ENCODE results near the gene THOC2. TPM values are rescaled to one million over a fixed set of nuclear protein-coding genes. Genes with fewer than 3 reads are reported as not detected.
"Not testable (repeated sequence)": the region's sequence is repeated elsewhere in the genome, so short reads cannot be mapped to it uniquely, and the experiment has no call there.

Gene THOC2
- total RNA-seq, 4 donors from 2014 or later: 111 to 154 (median 114) TPM

- H3K36me3 ChIP-seq: no peaks in the 10 kb centered on the region
- no peak for DNase-seq
- no peaks in the 10 kb centered on the region for H3K27me3 ChIP-seq
- no peak for TF ChIP-seq POLR2A (IDR thresholded peaks at IDR 0.05)
- TF ChIP-seq, protein P1, sequence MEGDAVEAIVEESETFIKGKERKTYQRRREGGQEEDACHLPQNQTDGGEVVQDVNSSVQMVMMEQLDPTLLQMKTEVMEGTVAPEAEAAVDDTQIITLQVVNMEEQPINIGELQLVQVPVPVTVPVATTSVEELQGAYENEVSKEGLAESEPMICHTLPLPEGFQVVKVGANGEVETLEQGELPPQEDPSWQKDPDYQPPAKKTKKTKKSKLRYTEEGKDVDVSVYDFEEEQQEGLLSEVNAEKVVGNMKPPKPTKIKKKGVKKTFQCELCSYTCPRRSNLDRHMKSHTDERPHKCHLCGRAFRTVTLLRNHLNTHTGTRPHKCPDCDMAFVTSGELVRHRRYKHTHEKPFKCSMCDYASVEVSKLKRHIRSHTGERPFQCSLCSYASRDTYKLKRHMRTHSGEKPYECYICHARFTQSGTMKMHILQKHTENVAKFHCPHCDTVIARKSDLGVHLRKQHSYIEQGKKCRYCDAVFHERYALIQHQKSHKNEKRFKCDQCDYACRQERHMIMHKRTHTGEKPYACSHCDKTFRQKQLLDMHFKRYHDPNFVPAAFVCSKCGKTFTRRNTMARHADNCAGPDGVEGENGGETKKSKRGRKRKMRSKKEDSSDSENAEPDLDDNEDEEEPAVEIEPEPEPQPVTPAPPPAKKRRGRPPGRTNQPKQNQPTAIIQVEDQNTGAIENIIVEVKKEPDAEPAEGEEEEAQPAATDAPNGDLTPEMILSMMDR (IDR thresholded peaks at IDR 0.05): no peak
- H3K4me3 ChIP-seq: no peak overlapping the region
- H3K27ac ChIP-seq: no peak overlapping the region
- no peaks in the 10 kb centered on the region for H3K9me3 ChIP-seq
- no peaks in the 10 kb centered on the region for H3K4me1 ChIP-seq
Observed at GRCh38 chrX:123728554-123728953, 4.3 kb downstream of the THOC2 start.

DNA sequence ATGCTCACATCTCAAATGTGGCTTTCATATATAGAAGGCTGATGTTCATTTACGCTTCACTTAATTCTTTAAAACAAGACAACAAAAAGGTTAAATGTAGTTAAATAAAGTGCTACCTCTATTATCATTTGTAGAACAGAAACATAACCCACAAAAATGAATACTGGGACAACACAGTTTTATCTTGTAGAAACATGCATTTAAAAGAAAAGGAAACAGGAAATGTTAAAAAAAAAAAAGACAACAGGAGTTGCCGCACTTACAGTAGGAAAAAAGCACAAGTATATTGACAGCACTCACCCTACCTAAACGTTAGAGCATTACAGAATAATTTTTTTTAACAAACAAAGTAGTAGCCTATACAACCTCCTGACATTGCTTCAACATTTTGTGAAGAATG, 4.8 kb downstream of the THOC2 start:
- H3K36me3 ChIP-seq: no peaks in the 10 kb centered on the region
- no peaks in the 10 kb centered on the region for H3K4me1 ChIP-seq

DNA sequence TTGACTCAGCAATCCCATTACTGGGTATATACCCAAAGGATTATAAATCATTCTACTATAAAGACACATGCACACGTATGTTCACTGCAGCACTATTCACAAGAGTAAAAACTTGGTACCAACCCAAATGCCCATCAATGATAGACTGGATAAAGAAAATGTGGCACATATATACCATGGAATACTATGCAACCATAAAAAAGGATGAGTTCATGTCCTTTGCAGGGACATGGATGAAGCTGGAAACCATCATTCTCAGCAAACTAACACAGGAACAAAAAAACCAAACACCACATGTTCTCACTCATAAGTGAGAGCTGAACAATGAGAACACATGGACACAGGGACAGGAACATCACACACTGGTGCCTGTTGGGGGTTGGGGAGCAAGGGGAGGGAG, 10.7 kb downstream of the THOC2 start:
- not testable (repeated sequence) for H3K9me3 ChIP-seq, DNase-seq, H3K4me1 ChIP-seq, H3K36me3 ChIP-seq, H3K27ac ChIP-seq, H3K27me3 ChIP-seq, H3K4me3 ChIP-seq

More for the DNA sequence above, 4.8 kb downstream of the THOC2 start:
- no peaks in the 10 kb centered on the region for H3K9me3 ChIP-seq
- TF ChIP-seq, protein P1 (IDR thresholded peaks at IDR 0.05): no peak
- no peak for TF ChIP-seq POLR2A (IDR thresholded peaks at IDR 0.05)
- no peak overlapping the region for H3K4me3 ChIP-seq
- H3K27me3 ChIP-seq: no peaks in the 10 kb centered on the region
- no peak overlapping the region for H3K27ac ChIP-seq
- no peak for DNase-seq

GRCh38 chrX:123720486-123720885, 12.4 kb downstream of the THOC2 start:
- no peak overlapping the region for H3K27ac ChIP-seq
- no peaks in the 10 kb centered on the region for H3K36me3 ChIP-seq
- no peak overlapping the region for H3K4me3 ChIP-seq
- DNase-seq: no peak
- TF ChIP-seq, protein P1 (IDR thresholded peaks at IDR 0.05): no peak
- no peak for TF ChIP-seq POLR2A (IDR thresholded peaks at IDR 0.05)
- H3K9me3 ChIP-seq: no peaks in the 10 kb centered on the region
- H3K27me3 ChIP-seq: no peaks in the 10 kb centered on the region
- no peaks in the 10 kb centered on the region for H3K4me1 ChIP-seq

DNA sequence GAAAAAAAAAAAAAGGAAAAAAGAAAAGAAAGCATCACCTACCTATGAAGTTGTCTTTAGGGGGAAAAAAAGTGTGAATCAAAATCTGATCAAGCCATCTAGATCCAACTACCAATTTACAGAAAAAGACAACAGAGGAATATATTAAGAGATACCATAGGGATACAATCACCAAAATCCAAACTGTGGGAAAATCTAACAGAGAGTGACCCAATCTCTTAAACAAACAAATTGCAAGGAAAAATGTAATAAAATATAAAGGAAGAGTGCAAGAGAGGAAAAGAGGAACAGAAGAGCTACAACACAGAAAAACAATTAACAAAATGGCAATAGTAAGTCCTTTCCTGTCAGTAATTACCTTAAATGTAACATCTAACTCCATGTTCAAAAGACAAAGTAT, 19.0 kb downstream of the THOC2 start:
- DNase-seq: no peak
- H3K27me3 ChIP-seq: no peaks in the 10 kb centered on the region
- no peak overlapping the region for H3K4me3 ChIP-seq
- no peaks in the 10 kb centered on the region for H3K36me3 ChIP-seq
- no peaks in the 10 kb centered on the region for H3K4me1 ChIP-seq
- H3K27ac ChIP-seq: no peak overlapping the region
- TF ChIP-seq, protein P1 (IDR thresholded peaks at IDR 0.05): no peak
- TF ChIP-seq POLR2A (IDR thresholded peaks at IDR 0.05): no peak
- H3K9me3 ChIP-seq: no peaks in the 10 kb centered on the region

DNA sequence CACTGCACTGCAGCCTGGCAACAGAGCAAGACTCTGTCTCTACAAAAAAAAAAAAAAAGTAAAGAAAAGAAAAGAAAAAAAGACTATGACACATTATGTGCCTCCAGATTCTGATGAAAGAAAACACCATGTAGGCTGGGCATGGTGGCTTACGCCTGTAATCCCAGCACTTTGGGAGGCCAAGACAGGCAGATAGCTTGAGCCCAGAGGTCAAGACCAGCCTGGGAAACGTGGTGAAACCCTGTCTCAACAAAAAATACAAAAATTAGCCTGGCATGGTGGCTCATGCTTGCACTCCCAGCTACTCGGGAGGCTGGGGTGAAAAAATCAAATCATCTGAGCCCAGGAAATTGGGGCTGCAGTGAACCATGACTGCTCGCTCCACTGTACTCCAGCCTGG, 19.4 kb downstream of the THOC2 start:
- H3K4me3 ChIP-seq: no peak overlapping the region
- no peak overlapping the region for H3K27ac ChIP-seq
- H3K9me3 ChIP-seq: no peaks in the 10 kb centered on the region
- no peaks in the 10 kb centered on the region for H3K27me3 ChIP-seq
- no peak for DNase-seq
- no peaks in the 10 kb centered on the region for H3K36me3 ChIP-seq
- no peaks in the 10 kb centered on the region for H3K4me1 ChIP-seq
- TF ChIP-seq, protein P1 (IDR thresholded peaks at IDR 0.05): no peak
- TF ChIP-seq POLR2A (IDR thresholded peaks at IDR 0.05): no peak

DNA sequence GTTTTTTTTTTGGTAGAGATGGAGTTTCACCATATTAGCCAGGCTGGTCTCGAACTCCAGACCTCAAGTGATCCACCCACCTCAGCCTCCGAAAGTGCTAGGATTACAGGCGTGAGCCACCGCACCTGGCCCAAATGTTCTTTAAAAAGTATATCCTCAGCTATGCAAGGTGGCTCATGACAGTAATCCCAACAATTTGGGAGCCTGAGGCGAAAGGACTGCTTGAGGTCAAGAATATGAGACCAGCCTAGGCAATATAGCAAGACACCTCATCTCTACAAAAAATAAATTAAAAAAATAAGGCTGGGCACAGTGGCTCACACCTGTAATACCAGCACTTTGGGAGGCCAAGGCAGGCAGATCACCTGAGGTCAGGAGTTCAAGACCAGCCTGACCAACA, 21.7 kb downstream of the THOC2 start:
- H3K9me3 ChIP-seq, H3K4me3 ChIP-seq, H3K27me3 ChIP-seq, H3K4me1 ChIP-seq, DNase-seq, H3K36me3 ChIP-seq, H3K27ac ChIP-seq: not testable (repeated sequence)
